Adrenal gland (tissue), 5 donors: Measurements from ENCODE around the gene NHS.

Experiments used
- POLR2A ChIP-seq, 2 donors: fragments of 450-650 bp; IDR thresholded peaks; one replicate each; pipeline ENCODE4 v1.6.1; 2017; ENCODE audit warnings: antibody characterized with exemption in 2 of 2, mild to moderate bottlenecking in 2 of 2, moderate library complexity in 1 of 2
- TF ChIP-seq, protein P1 (sequence below), 6 experiments: fragments of 450-650 bp in 4 of 6; fragments of 200-600 bp in 2 of 6; sonication (generic) in 1 of 6; IDR thresholded peaks; 1 replicate in 5 of 6; 2 replicates in 1 of 6; pipeline versions ENCODE4 v1.5.1 to v1.8.0; 2016 to 2021; ENCODE audit warnings: antibody characterized with exemption in 6 of 6, mild to moderate bottlenecking in 2 of 6, moderate library complexity in 1 of 6
- donor health status: DM: no; HTN: no; CAD: no.

DNA sequence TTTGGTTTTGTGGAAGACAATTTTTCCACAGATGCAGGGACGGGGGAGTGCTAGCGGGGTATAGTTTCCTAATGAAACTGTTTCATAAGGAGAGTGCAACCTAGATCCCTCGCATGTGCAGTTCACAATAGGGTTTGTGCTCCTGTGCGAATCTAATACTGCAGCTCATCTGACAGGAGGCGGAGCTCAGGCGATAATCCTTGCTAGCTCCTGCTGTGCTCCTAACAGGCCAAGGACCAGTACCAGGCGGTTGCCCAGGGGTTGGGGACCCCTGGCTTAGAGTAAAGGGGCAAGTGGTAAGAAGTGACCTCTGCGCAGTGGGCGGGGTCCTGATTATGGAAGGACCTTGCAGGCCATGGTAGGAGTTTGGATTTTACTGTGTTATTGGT lies 366.1 kb downstream of the NHS start:
- TF ChIP-seq POLR2A (IDR thresholded peaks at IDR 0.05) = peak in 1 of 2 donors; percentile 17
- TF ChIP-seq, protein P1, sequence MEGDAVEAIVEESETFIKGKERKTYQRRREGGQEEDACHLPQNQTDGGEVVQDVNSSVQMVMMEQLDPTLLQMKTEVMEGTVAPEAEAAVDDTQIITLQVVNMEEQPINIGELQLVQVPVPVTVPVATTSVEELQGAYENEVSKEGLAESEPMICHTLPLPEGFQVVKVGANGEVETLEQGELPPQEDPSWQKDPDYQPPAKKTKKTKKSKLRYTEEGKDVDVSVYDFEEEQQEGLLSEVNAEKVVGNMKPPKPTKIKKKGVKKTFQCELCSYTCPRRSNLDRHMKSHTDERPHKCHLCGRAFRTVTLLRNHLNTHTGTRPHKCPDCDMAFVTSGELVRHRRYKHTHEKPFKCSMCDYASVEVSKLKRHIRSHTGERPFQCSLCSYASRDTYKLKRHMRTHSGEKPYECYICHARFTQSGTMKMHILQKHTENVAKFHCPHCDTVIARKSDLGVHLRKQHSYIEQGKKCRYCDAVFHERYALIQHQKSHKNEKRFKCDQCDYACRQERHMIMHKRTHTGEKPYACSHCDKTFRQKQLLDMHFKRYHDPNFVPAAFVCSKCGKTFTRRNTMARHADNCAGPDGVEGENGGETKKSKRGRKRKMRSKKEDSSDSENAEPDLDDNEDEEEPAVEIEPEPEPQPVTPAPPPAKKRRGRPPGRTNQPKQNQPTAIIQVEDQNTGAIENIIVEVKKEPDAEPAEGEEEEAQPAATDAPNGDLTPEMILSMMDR (IDR thresholded peaks at IDR 0.05) = no peak
